Inflammatory macrophage treated with lipopolysaccharide for 1 hour (primary cell): ENCODE results near the gene SEZ6L2.
"Not testable (repeated sequence)": the region's sequence is repeated elsewhere in the genome, so short reads cannot be mapped to it uniquely, and the experiment has no call there.

Experiments used
- DNase-seq, 2 donors: peaks; one replicate each; pipeline ENCODE4 v3.0.0-alpha.2; 2020 to 2022

The SEZ6L2 gene

DNA sequence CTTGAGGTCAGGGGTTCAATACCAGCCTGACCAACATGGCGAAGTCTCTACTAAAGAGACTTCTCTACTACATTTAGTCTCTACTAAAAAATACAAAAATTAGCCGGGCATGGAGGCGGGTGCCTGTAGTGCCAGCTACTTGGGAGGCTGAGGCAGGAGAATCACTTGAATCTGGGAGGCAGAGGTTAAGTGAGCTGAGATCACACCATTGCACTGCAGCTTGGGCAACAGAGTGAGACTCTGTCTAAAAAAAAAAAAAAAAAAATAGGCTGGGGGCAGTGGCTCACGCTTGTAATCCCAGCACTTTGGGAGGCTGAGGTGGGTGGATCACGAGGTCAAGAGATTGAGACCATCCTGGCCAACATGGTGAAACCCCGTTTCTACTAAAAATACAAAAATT lies 10.5 kb upstream of the SEZ6L2 start:
- peak in 1 of 2 donors; percentile 50 for DNase-seq

- peak; percentile 73 to 96 for DNase-seq
Measured at GRCh38 chr16:29909391-29909790, 10.0 kb upstream of the SEZ6L2 start.

DNA sequence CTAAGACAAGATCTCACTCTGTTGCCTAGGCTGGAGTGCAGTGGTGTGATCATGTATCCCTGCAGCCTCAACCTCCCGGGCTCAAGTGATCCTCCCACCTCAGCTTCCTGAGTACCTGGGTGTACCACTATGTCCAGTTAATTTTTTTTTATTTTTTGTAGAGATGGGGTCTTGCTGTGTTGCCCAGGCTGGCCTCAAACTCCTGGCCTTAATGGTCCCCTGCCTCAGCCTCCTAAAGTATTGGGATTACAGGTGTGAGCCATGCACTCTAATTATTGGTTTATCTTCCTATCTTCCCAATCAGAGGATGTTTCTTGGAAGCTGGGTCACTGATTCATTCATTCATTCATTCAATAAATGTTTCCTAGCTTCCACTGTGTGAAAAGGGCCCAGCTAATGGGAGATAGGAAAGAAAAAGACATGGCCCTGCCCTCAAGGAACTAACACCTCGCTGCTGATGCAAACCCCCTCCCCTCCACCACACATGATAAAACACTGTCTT lies 9.4 kb upstream of the SEZ6L2 start:
- DNase-seq: no peak

GRCh38 chr16:29907973-29908372 lies 8.6 kb upstream of the SEZ6L2 start:
- no peak for DNase-seq

GRCh38 chr16:29906520-29907244 lies 7.3 kb upstream of the SEZ6L2 start:
- no peak for DNase-seq

DNA sequence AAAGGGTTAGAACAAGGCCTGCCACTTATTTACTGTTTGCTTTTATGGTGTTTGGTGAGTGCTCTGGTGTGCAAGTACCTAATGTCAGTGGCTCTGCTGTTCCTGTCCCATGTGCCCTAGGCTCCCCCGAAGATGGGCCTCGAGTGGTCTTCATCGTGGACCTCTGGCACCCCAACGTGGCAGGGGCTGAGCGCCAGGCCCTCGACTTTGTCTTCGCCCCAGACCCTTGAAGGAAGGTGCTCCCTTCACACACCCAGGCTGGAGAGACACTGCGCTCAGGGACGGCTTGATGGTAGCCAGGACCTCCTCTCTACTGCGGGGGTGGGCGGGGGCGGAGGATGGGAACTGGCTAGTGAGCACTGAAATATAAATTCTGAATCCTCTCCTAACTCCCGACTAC lies 6.3 kb upstream of the SEZ6L2 start:
- no peak for DNase-seq

DNA sequence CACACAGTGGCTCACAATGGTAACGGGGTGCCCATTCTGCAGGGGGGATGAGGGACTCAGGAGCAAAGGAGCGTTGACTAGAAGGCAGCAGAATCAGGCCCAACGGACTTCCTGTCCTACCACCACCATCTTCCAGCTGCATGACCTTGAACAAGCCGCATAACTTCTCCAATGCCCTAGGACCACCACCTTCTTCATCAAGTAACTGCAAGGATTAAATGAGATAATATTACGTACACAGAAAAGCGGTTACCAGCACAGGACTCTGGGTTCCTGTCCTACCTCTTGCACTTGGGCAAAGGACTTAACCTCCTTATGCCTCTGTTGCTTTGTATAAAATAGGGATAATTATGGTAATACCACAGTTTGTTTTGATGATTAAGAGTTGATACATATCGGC lies 5.6 kb upstream of the SEZ6L2 start:
- DNase-seq: no peak

- peak in 1 of 2 donors; percentile 11 for DNase-seq
Measured at GRCh38 chr16:29903590-29903989, 4.2 kb upstream of the SEZ6L2 start.

DNA sequence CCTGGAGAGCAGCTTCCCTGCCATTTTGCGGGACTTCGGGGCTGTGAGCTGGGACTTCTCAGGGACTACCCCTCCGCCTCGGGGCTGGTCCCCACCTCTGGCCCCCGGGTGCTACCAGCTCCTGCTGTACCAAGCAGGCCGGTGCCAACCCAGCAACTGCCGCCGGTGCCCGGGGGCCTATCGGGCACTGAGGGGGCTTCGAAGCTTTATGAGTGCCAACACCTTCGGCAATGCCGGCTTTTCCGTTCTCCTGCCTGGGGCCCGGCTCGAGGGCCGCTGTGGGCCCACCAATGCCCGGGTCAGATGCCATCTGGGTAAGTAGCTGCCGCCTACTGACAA lies 2.2 kb upstream of the SEZ6L2 start:
- no peak for DNase-seq

GRCh38 chr16:29900888-29901606 lies 1.7 kb upstream of the SEZ6L2 start:
- no peak for DNase-seq

GRCh38 chr16:29900102-29900887 lies 945 bp upstream of the SEZ6L2 start, which contains the start of gene ASPHD1:
TSS of gene ASPHD1 (plus strand) at chr16:29900488. CDS start at chr16:29900972, 484 bp downstream.
- peak; percentile 74 to 92 for DNase-seq

GRCh38 chr16:29898804-29899515 lies 390 bp downstream of the SEZ6L2 start:
- no peak for DNase-seq

- no peak for DNase-seq
Measured at GRCh38 chr16:29898135-29898803, 1.1 kb downstream of the SEZ6L2 start.

DNA sequence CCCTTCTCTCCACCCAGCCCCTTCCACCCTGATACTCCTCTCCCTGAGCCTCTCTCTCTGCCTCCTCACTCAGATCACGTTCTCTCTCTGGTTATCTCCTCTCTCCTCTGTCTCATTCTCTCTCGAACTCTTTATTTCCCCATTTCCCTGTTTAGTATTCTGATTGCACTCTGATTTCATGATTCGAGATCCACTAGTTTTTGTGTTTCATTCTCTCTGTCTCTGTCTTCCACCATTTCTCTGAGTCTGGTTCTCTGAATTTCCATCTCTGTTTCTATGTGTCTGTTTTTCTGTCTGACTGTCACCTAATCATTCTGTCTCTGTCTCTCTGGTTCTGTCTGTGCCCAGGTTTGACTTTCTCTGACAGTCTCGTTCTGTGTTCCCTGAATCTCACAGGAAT lies 2.0 kb downstream of the SEZ6L2 start:
- no peak for DNase-seq

DNA sequence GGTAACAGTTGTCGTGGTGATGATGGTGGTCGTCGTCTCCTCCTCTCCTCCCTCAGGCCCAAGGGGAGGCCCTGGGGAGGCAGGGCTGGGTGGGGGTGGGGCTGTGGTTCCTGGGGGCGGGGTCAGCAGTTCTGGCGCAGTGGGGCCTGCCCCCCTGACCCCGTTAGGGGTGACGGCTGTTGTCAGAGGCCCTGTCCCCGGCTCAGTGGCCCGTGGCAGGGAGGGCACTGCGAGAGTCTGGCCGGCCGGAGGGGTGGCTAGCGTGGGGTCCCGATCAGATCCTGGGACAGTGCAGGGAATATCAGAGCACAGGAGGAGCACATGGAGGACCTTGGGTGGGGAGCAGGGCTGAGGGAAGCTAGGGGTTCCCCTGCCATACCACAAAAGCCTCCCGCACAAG lies 2.5 kb downstream of the SEZ6L2 start:
- DNase-seq: no peak

- no peak for DNase-seq
Measured at GRCh38 chr16:29894352-29894751, 5.0 kb downstream of the SEZ6L2 start.

DNA sequence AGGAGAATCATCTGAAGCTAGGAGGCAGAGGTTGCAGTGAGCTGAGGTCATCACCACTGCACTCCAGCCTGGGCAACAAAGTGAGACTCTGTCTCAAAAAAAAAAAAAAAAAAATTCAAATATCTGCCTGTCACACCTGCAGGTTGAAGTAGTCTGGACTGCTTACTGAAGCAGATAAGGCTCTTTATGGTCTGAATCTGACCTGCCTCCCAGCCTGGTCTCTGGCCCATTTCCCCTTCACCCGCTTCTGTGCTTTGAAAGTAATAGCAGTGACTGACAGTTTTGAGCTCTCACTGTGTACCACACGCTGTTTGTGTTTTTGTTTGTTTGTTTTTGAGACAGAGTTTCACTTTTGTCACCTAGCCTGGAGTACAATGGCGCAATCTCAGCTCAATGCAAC lies 5.8 kb downstream of the SEZ6L2 start:
- DNase-seq: no peak

GRCh38 chr16:29892458-29892813 lies 6.9 kb downstream of the SEZ6L2 start:
- DNase-seq: no peak

- peak; percentile 68 for DNase-seq
Measured at GRCh38 chr16:29891525-29892457, 7.6 kb downstream of the SEZ6L2 start.

GRCh38 chr16:29889372-29889771 lies 10.0 kb downstream of the SEZ6L2 start:
- not testable (repeated sequence) for DNase-seq

- DNase-seq: no peak
Measured at GRCh38 chr16:29883987-29884386, 15.4 kb downstream of the SEZ6L2 start.
